SK-N-MC (cell line): Measurements from ENCODE around the gene GIT1.

Source experiments
- DNase-seq: peaks from one replicate; pipeline ENCODE4 v3.0.0-alpha.2; 2011; ENCODE audit warnings: low read depth, low spot score
- H3K27ac ChIP-seq: fragments of 200-600 bp; sonication (generic); 2 replicates; pipeline ENCODE4 v1.5.1; 2016; ENCODE audit warnings: mixed run types
- H3K36me3 ChIP-seq: fragments of 200-600 bp; sonication (generic); 2 replicates; pipeline ENCODE4 v1.6.1; 2017; ENCODE audit warnings: antibody characterized with exemption, low read length, mixed read lengths; ENCODE audit not compliant: insufficient read depth
- H3K4me3 ChIP-seq: fragments of 200-600 bp; sonication (generic); 2 replicates; pipeline ENCODE4 v1.5.1; 2016
- H3K9ac ChIP-seq: fragments of 200-600 bp; sonication (generic); 2 replicates; pipeline ENCODE4 v1.8.0; 2017; ENCODE audit warnings: mixed run types, mixed read lengths; ENCODE audit not compliant: insufficient read length
- H3K9me3 ChIP-seq: fragments of 200-600 bp; sonication (generic); 2 replicates; pipeline ENCODE4 v1.6.1; 2017; ENCODE audit warnings: low read depth, mild to moderate bottlenecking, antibody characterized with exemption, low read length, moderate library complexity, mixed read lengths
- EZH2 ChIP-seq: fragments of 200-600 bp; sonication (generic); IDR thresholded peaks from one replicate; pipeline ENCODE4 v1.6.1; 2017; ENCODE audit warnings: antibody characterized with exemption
- FOXP2 ChIP-seq: optimal IDR thresholded peaks from 2 replicates; pipeline ENCODE3; 2011; ENCODE audit warnings: mild to moderate bottlenecking, moderate library complexity; ENCODE audit not compliant: insufficient read depth; ENCODE audit errors: extremely low read length, control extremely low read depth
- POLR2AphosphoS5 ChIP-seq: IDR thresholded peaks from 2 replicates; pipeline ENCODE4 v1.6.1; 2012; ENCODE audit warnings: mild to moderate bottlenecking, low read depth, low read length, borderline replicate concordance

Gene GIT1

GRCh38 chr17:29589524-29590410, at the start of gene GIT1:
Gene GIT1, minus strand, starts transcription at chr17:29589648. Its CDS starts 270 bp downstream, at chr17:29589378.
- H3K9me3 ChIP-seq = no peaks in the 10 kb centered on the region
- H3K4me3 ChIP-seq = peak within 1 kb of the TSS; percentile 88
- TF ChIP-seq POLR2AphosphoS5 = peak; percentile 16; the same call in 1 of the 2 replicates
- no peak for TF ChIP-seq FOXP2
- no peak for TF ChIP-seq EZH2
- peak within 1 kb of the TSS; percentile 47 for H3K27ac ChIP-seq
- no peaks in the 10 kb centered on the region for H3K36me3 ChIP-seq
- no peak for DNase-seq
- H3K9ac ChIP-seq = peak within 1 kb of the TSS; percentile 75

GRCh38 chr17:29633886-29634285, 44.4 kb upstream of the GIT1 start:
- H3K9me3 ChIP-seq = no peaks in the 10 kb centered on the region
- peaks cover 20% of the 10 kb centered on the region; the same call in 1 of the 2 replicates for H3K36me3 ChIP-seq
- TF ChIP-seq POLR2AphosphoS5 (no peak), EZH2 (no peak), FOXP2 (no peak)

GRCh38 chr17:29630630-29631193, 41.3 kb upstream of the GIT1 start:
- Histone ChIP-seq H3K36me3 (peaks cover 11% of the 10 kb centered on the region; the same call in 1 of the 2 replicates), H3K9me3 (no peaks in the 10 kb centered on the region), H3K9ac (no peak overlapping the region), H3K4me3 (no peak overlapping the region), H3K27ac (no peak overlapping the region)
- DNase-seq = no peak
- TF ChIP-seq EZH2 (no peak), POLR2AphosphoS5 (no peak), FOXP2 (no peak)

More at GRCh38 chr17:29633886-29634285, 44.4 kb upstream of the GIT1 start:
- H3K27ac ChIP-seq = no peak overlapping the region
- no peak for DNase-seq
- H3K9ac ChIP-seq = no peak overlapping the region
- no peak overlapping the region for H3K4me3 ChIP-seq

- TF ChIP-seq POLR2AphosphoS5 = no peak
- TF ChIP-seq FOXP2 = no peak
- no peak for TF ChIP-seq EZH2
- Histone ChIP-seq H3K9me3 (no peaks in the 10 kb centered on the region), H3K9ac (no peak overlapping the region), H3K36me3 (peaks cover 11% of the 10 kb centered on the region; the same call in 1 of the 2 replicates), H3K27ac (no peak overlapping the region), H3K4me3 (no peak overlapping the region)
- DNase-seq = no peak
These were observed 40.4 kb upstream of the GIT1 start for GRCh38 chr17:29629839-29630238.

- Histone ChIP-seq H3K4me3 (no peak overlapping the region), H3K27ac (no peak overlapping the region), H3K9me3 (no peaks in the 10 kb centered on the region), H3K9ac (no peak overlapping the region), H3K36me3 (peaks cover 11% of the 10 kb centered on the region; the same call in 1 of the 2 replicates)
- no peak for TF ChIP-seq FOXP2
- no peak for TF ChIP-seq EZH2
- no peak for TF ChIP-seq POLR2AphosphoS5
- no peak for DNase-seq
These were observed 39.2 kb upstream of the GIT1 start for GRCh38 chr17:29628644-29629043.

- Histone ChIP-seq H3K4me3 (no peak overlapping the region), H3K9ac (no peak overlapping the region), H3K27ac (no peak overlapping the region), H3K36me3 (peaks cover 11% of the 10 kb centered on the region; the same call in 1 of the 2 replicates), H3K9me3 (no peaks in the 10 kb centered on the region)
- TF ChIP-seq EZH2 (no peak), POLR2AphosphoS5 (no peak), FOXP2 (no peak)
- no peak for DNase-seq
These were observed 38.5 kb upstream of the GIT1 start for GRCh38 chr17:29627951-29628350.

GRCh38 chr17:29625037-29625750, 35.7 kb upstream of the GIT1 start:
- DNase-seq = no peak
- Histone ChIP-seq H3K27ac (peak overlapping the region; percentile 16; the same call in 1 of the 2 replicates), H3K9ac (no peak overlapping the region)

More at GRCh38 chr17:29625037-29625750, 35.7 kb upstream of the GIT1 start:
- TF ChIP-seq EZH2 (no peak), FOXP2 (no peak), POLR2AphosphoS5 (no peak)
- Histone ChIP-seq H3K4me3 (no peak overlapping the region), H3K36me3 (no peaks in the 10 kb centered on the region), H3K9me3 (no peaks in the 10 kb centered on the region)
